Aorta (tissue), 5 donors: ENCODE results near the gene C7orf25. TPM values are rescaled to one million over a fixed set of nuclear protein-coding genes. Genes with fewer than 3 reads are reported as not detected.

Source experiments
- ATAC-seq: fragments of 200-7000 bp; cut with Tn5 transposase; one replicate; pipeline ENCODE4 v1.9.1; 2022; ENCODE audit warnings: moderate library complexity; ENCODE audit not compliant: low FRiP score
- DNase-seq, 2 donors: peaks; one replicate each; pipeline ENCODE4 v3.0.0-alpha.2; 2020
- H3K27ac ChIP-seq, 2 donors: one replicate each; pipeline ENCODE4 v1.5.1; 2013; ENCODE audit warnings: low read length in 2 of 2, mild to moderate bottlenecking in 2 of 2, moderate library complexity in 2 of 2, control low read depth in 1 of 2, inconsistent platforms in 1 of 2, low read depth in 1 of 2
- H3K27me3 ChIP-seq, 2 donors: one replicate each; pipeline ENCODE4 v1.6.1; 2013; ENCODE audit warnings: control low read depth in 1 of 2, low read length in 1 of 2, mild to moderate bottlenecking in 1 of 2, moderate library complexity in 1 of 2; ENCODE audit not compliant: insufficient read depth in 2 of 2, control insufficient read depth in 1 of 2
- H3K36me3 ChIP-seq, 2 donors: one replicate each; pipeline ENCODE4 v1.6.1; 2013; ENCODE audit warnings: control low read depth in 1 of 2, low read length in 1 of 2, mild to moderate bottlenecking in 1 of 2; ENCODE audit not compliant: insufficient read depth in 2 of 2, control insufficient read depth in 1 of 2
- H3K4me1 ChIP-seq, 2 donors: one replicate each; pipeline ENCODE4 v1.6.1; 2013; ENCODE audit warnings: low read length in 2 of 2, control low read depth in 1 of 2, mild to moderate bottlenecking in 1 of 2, moderate library complexity in 1 of 2; ENCODE audit not compliant: insufficient read depth in 2 of 2, control insufficient read depth in 1 of 2
- H3K4me3 ChIP-seq, 2 donors: one replicate each; pipeline ENCODE4 v1.5.1; 2013; ENCODE audit warnings: low read length in 2 of 2, control low read depth in 1 of 2, mild to moderate bottlenecking in 1 of 2
- H3K9me3 ChIP-seq: one replicate; pipeline ENCODE4 v1.6.1; 2013; ENCODE audit warnings: mild to moderate bottlenecking, low read length; ENCODE audit not compliant: control insufficient read depth
- WGBS, 2 donors: extraction: QIAGEN DNeasy Blood & Tissue Kit; methylation state at CpG; one replicate each; pipeline ENCODE4 v1.1.7; 2013; 5-methylcytosine and 5-hydroxymethylcytosine counted together
- intact Hi-C, 2 donors: fragments of 100-400 bp; cut with DNase I; formaldehyde crosslinking; loops; one replicate each; pipeline versions ENCODE4 v1.14.2 to v1.15.0; 2022
- polyA plus RNA-seq, 2 donors: library from polyadenylated mRNA; stranded (reverse); fragments of 200-250 nt; gene quantifications; one replicate each; pipeline ENCODE4 v1.2.3, GENCODE V29; 2013
- total RNA-seq, 2 donors: library from RNA; stranded (reverse); fragmentation: NEBNext Ultra II Directional; extraction: Animal tissue kit (Norgen Biotek cat#: 25700); gene quantifications; one replicate each; pipeline ENCODE4 v1.2.1, GENCODE V29; 2021
- donor health status: healthy with polysubstance abuse.
- donor health status: Bipolar disorder and iron deficiency.
- donor health status: DM: no; HTN: no; CAD: no.
- donor health status: DM: no; HTN: no; CAD: no.
- donor health status: DM: yes; HTN: yes; CAD: no.

Gene C7orf25
- total and polyA plus RNA-seq, 4 donors = 3.2 to 5.0 (median 4.3) TPM

- peaks cover 4% of the 10 kb centered on the region in 2 donors for H3K36me3 ChIP-seq
- ATAC-seq (peak; percentile 62), DNase-seq (no peak)
- peak overlapping the region; percentile 65 to 87 for H3K4me3 ChIP-seq
- no peaks in the 10 kb centered on the region for H3K9me3 ChIP-seq
- peaks cover 4 to 6% of the 10 kb centered on the region in 2 donors for H3K4me1 ChIP-seq
- H3K27me3 ChIP-seq = no peaks in the 10 kb centered on the region
- H3K27ac ChIP-seq = peak overlapping the region; percentile 57 to 90
- WGBS, 2 donors = 0 to 2% methylated on average over 17 of the region's 17 CpGs
- intact Hi-C loops = loop anchor here in 1 of 2 donors (2.0 to 10.0 kb wide), 2 partner anchors 44 to 792 kb away; partner anchors contain the start of gene COA1
Observed at GRCh38 chr7:42932811-42933591, 21.1 kb upstream of the C7orf25 start.

DNA sequence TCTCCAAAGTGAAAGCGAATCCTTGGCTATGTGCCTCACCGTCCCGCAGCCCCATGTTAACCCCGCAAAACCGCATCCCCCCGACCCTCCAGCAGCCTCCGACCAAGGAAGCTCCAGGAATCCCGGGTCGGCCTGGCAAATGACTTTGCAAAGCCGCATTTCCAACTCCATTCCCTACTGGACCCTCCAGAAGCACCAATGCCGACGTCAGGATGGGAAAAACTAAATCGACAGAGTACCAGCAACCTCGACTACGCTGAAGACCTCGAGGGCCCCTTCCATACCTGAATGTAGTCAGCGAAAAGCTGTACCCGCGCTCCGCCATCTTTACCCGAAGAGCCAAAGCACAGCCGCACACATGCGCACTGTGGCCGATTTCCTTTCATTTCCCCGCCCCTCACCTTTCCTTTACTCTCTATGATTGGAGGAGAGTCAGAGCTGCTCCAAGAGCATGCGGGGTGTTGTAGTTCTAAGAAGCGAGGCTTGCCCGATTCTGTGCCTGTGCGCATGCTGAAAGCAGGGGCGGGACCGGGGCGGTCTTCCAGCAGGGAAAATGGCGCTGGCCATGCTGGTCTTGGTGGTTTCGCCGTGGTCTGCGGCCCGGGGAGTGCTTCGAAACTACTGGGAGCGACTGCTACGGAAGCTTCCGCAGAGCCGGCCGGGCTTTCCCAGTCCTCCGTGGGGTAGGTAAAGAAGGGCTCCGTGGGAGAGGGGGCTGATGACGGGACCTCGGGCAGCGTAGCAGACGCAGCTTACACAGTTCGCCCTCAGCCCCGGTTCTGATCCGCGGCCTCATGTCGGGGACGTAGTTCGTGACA is 20.2 kb upstream of the C7orf25 start, which contains the start of the genes MRPL32 and PSMA2:
MRPL32 (plus strand) TSS at position 543 of the 818 bp plus-strand sequence; CDS start at position 554, 11 bp downstream.
PSMA2 (minus strand) TSS at position 341 of the 818 bp plus-strand sequence; CDS start at position 325, 16 bp downstream.
- H3K9me3 ChIP-seq = no peaks in the 10 kb centered on the region
- H3K27ac ChIP-seq = peak within 1 kb of the TSS; percentile 57 to 90
- peak; percentile 96 to 97 for DNase-seq
- WGBS, 2 donors = 0 to 1% methylated on average over 56 of the region's 56 CpGs
- no peaks in the 10 kb centered on the region for H3K27me3 ChIP-seq
- peak within 1 kb of the TSS; percentile 78 to 95 for H3K4me3 ChIP-seq
- peaks cover 4 to 6% of the 10 kb centered on the region in 2 donors for H3K4me1 ChIP-seq
- intact Hi-C loops = loop anchor here in 1 of 2 donors (2.0 to 10.0 kb wide), 2 partner anchors 43 to 793 kb away; partner anchors contain the start of gene COA1
- ATAC-seq = peak; percentile 99
- H3K36me3 ChIP-seq = peaks cover 2 to 4% of the 10 kb centered on the region in 2 donors

- peaks cover 4 to 6% of the 10 kb centered on the region in 2 donors for H3K4me1 ChIP-seq
- H3K4me3 ChIP-seq = peak overlapping the region; percentile 78 to 95
- ATAC-seq (no peak), DNase-seq (no peak)
- intact Hi-C loops = loop anchor here in 1 of 2 donors (10.0 kb wide), 1 partner anchor 793 kb away; the partner anchor contains the start of gene COA1
- peaks cover 2 to 4% of the 10 kb centered on the region in 2 donors for H3K36me3 ChIP-seq
- no peaks in the 10 kb centered on the region for H3K27me3 ChIP-seq
- H3K27ac ChIP-seq = no peak overlapping the region
- 1% methylated on average over 12 of the region's 12 CpGs for WGBS, 2 donors
- no peaks in the 10 kb centered on the region for H3K9me3 ChIP-seq
Observed at GRCh38 chr7:42931447-42931833, 19.6 kb upstream of the C7orf25 start.

DNA sequence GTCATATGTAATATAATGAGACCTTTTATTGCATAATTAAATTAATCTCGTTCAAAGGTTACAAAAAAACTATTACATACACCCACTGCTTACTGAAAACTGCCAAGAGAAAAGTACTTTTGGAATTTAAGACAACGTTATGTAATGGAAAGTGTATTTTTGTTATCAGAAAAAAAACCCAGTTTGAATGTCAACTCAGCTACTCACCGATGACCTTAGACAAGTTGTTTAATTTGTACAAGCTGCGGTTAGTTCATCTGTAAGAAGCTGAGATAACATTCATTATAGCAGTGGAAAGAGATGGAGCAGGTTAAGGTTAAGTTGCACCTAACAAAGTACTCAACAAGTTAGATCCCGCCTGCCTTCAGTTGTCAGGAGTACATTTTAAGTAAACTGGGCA is 19.0 kb upstream of the C7orf25 start:
- intact Hi-C loops = loop anchor here in 1 of 2 donors (10.0 kb wide), 1 partner anchor 794 kb away; the partner anchor contains the start of gene COA1
- peak overlapping the region; percentile 78 to 95 for H3K4me3 ChIP-seq
- no peaks in the 10 kb centered on the region for H3K27me3 ChIP-seq
- 3% methylated on average over 5 of the region's 5 CpGs for WGBS, 2 donors
- H3K36me3 ChIP-seq = peaks cover 2 to 6% of the 10 kb centered on the region in 2 donors
- ATAC-seq = no peak
- DNase-seq = no peak
- no peaks in the 10 kb centered on the region for H3K9me3 ChIP-seq
- H3K27ac ChIP-seq = no peak overlapping the region
- H3K4me1 ChIP-seq = peaks cover 4 to 6% of the 10 kb centered on the region in 2 donors

- peaks cover 4% of the 10 kb centered on the region in 2 donors for H3K4me1 ChIP-seq
- ATAC-seq = no peak
- 71 to 73% methylated on average over 3 of the region's 3 CpGs for WGBS, 2 donors
Observed at GRCh38 chr7:42929449-42929848, 17.6 kb upstream of the C7orf25 start.

GRCh38 chr7:42928754-42929153 is 16.9 kb upstream of the C7orf25 start:
- no peak for DNase-seq
- H3K36me3 ChIP-seq = peaks cover 3 to 7% of the 10 kb centered on the region in 2 donors
- no peaks in the 10 kb centered on the region for H3K9me3 ChIP-seq
- no peak for ATAC-seq
- WGBS, 2 donors = 68 to 78% methylated on average over 3 of the region's 3 CpGs
- H3K4me1 ChIP-seq = peaks cover 4% of the 10 kb centered on the region in 2 donors
- no peaks in the 10 kb centered on the region for H3K27me3 ChIP-seq
- no peak overlapping the region for H3K27ac ChIP-seq
- no peak overlapping the region for H3K4me3 ChIP-seq
- intact Hi-C loops = no loop called here

More at GRCh38 chr7:42929449-42929848, 17.6 kb upstream of the C7orf25 start:
- no peaks in the 10 kb centered on the region for H3K27me3 ChIP-seq
- DNase-seq = no peak
- no peaks in the 10 kb centered on the region for H3K9me3 ChIP-seq
- intact Hi-C loops = no loop called here
- peaks cover 3 to 7% of the 10 kb centered on the region in 2 donors for H3K36me3 ChIP-seq
- no peak overlapping the region for H3K27ac ChIP-seq
- no peak overlapping the region for H3K4me3 ChIP-seq

GRCh38 chr7:42926204-42926603 is 14.3 kb upstream of the C7orf25 start:
- Histone ChIP-seq H3K9me3 (no peaks in the 10 kb centered on the region), H3K4me1 (peaks cover 0 to 4% of the 10 kb centered on the region in 2 donors), H3K27me3 (no peaks in the 10 kb centered on the region), H3K27ac (no peak overlapping the region), H3K4me3 (no peak overlapping the region), H3K36me3 (peaks cover 3 to 7% of the 10 kb centered on the region in 2 donors)
- 88 to 94% methylated on average over 5 of the region's 5 CpGs for WGBS, 2 donors
- intact Hi-C loops = no loop called here
- no peak for DNase-seq
- ATAC-seq = no peak

GRCh38 chr7:42925630-42926029 is 13.8 kb upstream of the C7orf25 start:
- no peaks in the 10 kb centered on the region for H3K9me3 ChIP-seq
- H3K27me3 ChIP-seq = no peaks in the 10 kb centered on the region
- H3K36me3 ChIP-seq = peaks cover 3 to 7% of the 10 kb centered on the region in 2 donors
- DNase-seq (no peak), ATAC-seq (no peak)
- 91% methylated on average over 1 of the region's 1 CpG for WGBS, 2 donors
- intact Hi-C loops = no loop called here
- H3K4me1 ChIP-seq = peaks cover 0 to 2% of the 10 kb centered on the region in 2 donors
- no peak overlapping the region for H3K4me3 ChIP-seq
- no peak overlapping the region for H3K27ac ChIP-seq
